ENCODE results near the gene CLCA1. TPM values are rescaled to one million over a fixed set of nuclear protein-coding genes. Genes with fewer than 3 reads are reported as not detected.

CLCA1 gene
- total and polyA plus RNA-seq, 2 experiments from 2014 or later: not detected

DNA sequence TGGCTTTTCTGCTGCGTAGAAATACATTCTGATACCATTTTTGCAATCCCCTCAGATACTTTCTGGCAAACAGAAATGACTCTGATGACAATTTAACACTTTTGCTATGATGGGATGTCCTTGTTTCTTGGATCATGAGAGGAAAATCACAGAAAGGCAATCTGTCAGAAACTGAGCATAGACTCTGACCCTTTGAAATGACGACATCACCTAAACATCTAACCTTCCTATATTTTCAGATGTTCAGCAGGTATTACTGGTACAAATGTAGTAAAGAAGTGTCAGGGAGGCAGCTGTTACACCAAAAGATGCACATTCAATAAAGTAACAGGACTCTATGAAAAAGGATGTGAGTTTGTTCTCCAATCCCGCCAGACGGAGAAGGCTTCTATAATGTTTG lies 13.2 kb downstream of the CLCA1 start:
- H3K4me1 ChIP-seq (ENCODE audit: insufficient read depth): peaks cover 10% of the 10 kb centered on the region
- DNase-seq (ENCODE audit: low spot score): no peak
- no peak overlapping the region for H3K4me2 ChIP-seq
- Mint-ChIP-seq H3K27me3 (ENCODE audit: insufficient read depth, low read depth, poor library complexity) (no peaks in the 10 kb centered on the region), H3K36me3 (ENCODE audit: low read depth) (no peaks in the 10 kb centered on the region), H3K27ac (no peak overlapping the region), H3K4me1 (peaks cover 3% of the 10 kb centered on the region; the same call in 1 of the 3 replicates), H3K4me3 (no peak overlapping the region), H3K9me3 (no peaks in the 10 kb centered on the region)
- no peak overlapping the region for H3K4me3 ChIP-seq
- no peaks in the 10 kb centered on the region for H3K79me2 ChIP-seq (replicated peaks; ENCODE audit: insufficient read depth)
- no peak for ATAC-seq
- H4K20me1 ChIP-seq (replicated peaks; ENCODE audit: insufficient read depth): no peaks in the 10 kb centered on the region
- H3K9me2 ChIP-seq (ENCODE audit: insufficient read depth): peaks cover 4% of the 10 kb centered on the region; the same call in 1 of the 2 replicates
- no peak overlapping the region for H3K27ac ChIP-seq (ENCODE audit: low read depth)
- H3K27me3 ChIP-seq (ENCODE audit: insufficient read depth): no peaks in the 10 kb centered on the region
- H3F3A ChIP-seq (replicated peaks; ENCODE audit: low read depth): no peaks in the 10 kb centered on the region
- no peak for TF ChIP-seq ZNF331 (CRISPR knock-in tag; IDR thresholded peaks at IDR 0.05; ENCODE audit: low read depth)
- TF ChIP-seq, protein P1, sequence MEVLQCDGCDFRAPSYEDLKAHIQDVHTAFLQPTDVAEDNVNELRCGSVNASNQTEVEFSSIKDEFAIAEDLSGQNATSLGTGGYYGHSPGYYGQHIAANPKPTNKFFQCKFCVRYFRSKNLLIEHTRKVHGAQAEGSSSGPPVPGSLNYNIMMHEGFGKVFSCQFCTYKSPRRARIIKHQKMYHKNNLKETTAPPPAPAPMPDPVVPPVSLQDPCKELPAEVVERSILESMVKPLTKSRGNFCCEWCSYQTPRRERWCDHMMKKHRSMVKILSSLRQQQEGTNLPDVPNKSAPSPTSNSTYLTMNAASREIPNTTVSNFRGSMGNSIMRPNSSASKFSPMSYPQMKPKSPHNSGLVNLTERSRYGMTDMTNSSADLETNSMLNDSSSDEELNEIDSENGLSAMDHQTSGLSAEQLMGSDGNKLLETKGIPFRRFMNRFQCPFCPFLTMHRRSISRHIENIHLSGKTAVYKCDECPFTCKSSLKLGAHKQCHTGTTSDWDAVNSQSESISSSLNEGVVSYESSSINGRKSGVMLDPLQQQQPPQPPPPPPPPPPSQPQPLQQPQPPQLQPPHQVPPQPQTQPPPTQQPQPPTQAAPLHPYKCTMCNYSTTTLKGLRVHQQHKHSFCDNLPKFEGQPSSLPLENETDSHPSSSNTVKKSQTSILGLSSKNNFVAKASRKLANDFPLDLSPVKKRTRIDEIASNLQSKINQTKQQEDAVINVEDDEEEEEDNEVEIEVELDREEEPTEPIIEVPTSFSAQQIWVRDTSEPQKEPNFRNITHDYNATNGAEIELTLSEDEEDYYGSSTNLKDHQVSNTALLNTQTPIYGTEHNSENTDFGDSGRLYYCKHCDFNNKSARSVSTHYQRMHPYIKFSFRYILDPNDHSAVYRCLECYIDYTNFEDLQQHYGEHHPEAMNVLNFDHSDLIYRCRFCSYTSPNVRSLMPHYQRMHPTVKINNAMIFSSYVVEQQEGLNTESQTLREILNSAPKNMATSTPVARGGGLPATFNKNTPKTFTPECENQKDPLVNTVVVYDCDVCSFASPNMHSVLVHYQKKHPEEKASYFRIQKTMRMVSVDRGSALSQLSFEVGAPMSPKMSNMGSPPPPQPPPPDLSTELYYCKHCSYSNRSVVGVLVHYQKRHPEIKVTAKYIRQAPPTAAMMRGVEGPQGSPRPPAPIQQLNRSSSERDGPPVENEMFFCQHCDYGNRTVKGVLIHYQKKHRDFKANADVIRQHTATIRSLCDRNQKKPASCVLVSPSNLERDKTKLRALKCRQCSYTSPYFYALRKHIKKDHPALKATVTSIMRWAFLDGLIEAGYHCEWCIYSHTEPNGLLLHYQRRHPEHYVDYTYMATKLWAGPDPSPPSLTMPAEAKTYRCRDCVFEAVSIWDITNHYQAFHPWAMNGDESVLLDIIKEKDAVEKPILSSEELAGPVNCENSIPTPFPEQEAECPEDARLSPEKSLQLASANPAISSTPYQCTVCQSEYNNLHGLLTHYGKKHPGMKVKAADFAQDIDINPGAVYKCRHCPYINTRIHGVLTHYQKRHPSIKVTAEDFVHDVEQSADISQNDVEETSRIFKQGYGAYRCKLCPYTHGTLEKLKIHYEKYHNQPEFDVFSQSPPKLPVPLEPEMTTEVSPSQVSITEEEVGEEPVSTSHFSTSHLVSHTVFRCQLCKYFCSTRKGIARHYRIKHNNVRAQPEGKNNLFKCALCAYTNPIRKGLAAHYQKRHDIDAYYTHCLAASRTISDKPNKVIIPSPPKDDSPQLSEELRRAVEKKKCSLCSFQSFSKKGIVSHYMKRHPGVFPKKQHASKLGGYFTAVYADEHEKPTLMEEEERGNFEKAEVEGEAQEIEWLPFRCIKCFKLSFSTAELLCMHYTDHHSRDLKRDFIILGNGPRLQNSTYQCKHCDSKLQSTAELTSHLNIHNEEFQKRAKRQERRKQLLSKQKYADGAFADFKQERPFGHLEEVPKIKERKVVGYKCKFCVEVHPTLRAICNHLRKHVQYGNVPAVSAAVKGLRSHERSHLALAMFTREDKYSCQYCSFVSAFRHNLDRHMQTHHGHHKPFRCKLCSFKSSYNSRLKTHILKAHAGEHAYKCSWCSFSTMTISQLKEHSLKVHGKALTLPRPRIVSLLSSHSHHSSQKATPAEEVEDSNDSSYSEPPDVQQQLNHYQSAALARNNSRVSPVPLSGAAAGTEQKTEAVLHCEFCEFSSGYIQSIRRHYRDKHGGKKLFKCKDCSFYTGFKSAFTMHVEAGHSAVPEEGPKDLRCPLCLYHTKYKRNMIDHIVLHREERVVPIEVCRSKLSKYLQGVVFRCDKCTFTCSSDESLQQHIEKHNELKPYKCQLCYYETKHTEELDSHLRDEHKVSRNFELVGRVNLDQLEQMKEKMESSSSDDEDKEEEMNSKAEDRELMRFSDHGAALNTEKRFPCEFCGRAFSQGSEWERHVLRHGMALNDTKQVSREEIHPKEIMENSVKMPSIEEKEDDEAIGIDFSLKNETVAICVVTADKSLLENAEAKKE (CRISPR knock-in tag; IDR thresholded peaks at IDR 0.05): no peak
- no peak for TF ChIP-seq NANOG (IDR thresholded peaks at IDR 0.05; ENCODE audit: borderline replicate concordance)
- TF ChIP-seq ZNF114 (CRISPR knock-in tag; IDR thresholded peaks at IDR 0.05): no peak
- TF ChIP-seq, protein P2, sequence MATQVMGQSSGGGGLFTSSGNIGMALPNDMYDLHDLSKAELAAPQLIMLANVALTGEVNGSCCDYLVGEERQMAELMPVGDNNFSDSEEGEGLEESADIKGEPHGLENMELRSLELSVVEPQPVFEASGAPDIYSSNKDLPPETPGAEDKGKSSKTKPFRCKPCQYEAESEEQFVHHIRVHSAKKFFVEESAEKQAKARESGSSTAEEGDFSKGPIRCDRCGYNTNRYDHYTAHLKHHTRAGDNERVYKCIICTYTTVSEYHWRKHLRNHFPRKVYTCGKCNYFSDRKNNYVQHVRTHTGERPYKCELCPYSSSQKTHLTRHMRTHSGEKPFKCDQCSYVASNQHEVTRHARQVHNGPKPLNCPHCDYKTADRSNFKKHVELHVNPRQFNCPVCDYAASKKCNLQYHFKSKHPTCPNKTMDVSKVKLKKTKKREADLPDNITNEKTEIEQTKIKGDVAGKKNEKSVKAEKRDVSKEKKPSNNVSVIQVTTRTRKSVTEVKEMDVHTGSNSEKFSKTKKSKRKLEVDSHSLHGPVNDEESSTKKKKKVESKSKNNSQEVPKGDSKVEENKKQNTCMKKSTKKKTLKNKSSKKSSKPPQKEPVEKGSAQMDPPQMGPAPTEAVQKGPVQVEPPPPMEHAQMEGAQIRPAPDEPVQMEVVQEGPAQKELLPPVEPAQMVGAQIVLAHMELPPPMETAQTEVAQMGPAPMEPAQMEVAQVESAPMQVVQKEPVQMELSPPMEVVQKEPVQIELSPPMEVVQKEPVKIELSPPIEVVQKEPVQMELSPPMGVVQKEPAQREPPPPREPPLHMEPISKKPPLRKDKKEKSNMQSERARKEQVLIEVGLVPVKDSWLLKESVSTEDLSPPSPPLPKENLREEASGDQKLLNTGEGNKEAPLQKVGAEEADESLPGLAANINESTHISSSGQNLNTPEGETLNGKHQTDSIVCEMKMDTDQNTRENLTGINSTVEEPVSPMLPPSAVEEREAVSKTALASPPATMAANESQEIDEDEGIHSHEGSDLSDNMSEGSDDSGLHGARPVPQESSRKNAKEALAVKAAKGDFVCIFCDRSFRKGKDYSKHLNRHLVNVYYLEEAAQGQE (IDR thresholded peaks at IDR 0.05; ENCODE audit: unreplicated experiment): no peak
- TF ChIP-seq EZH2 (IDR thresholded peaks at IDR 0.05; ENCODE audit: low read depth, unreplicated experiment): no peak
- TF ChIP-seq POLR2AphosphoS5 (IDR thresholded peaks at IDR 0.05; ENCODE audit: low read depth): no peak
- no peak for TF ChIP-seq STAT1 (IDR thresholded peaks at IDR 0.05; ENCODE audit: unreplicated experiment)
- TF ChIP-seq, protein P3, sequence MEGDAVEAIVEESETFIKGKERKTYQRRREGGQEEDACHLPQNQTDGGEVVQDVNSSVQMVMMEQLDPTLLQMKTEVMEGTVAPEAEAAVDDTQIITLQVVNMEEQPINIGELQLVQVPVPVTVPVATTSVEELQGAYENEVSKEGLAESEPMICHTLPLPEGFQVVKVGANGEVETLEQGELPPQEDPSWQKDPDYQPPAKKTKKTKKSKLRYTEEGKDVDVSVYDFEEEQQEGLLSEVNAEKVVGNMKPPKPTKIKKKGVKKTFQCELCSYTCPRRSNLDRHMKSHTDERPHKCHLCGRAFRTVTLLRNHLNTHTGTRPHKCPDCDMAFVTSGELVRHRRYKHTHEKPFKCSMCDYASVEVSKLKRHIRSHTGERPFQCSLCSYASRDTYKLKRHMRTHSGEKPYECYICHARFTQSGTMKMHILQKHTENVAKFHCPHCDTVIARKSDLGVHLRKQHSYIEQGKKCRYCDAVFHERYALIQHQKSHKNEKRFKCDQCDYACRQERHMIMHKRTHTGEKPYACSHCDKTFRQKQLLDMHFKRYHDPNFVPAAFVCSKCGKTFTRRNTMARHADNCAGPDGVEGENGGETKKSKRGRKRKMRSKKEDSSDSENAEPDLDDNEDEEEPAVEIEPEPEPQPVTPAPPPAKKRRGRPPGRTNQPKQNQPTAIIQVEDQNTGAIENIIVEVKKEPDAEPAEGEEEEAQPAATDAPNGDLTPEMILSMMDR (conservative IDR thresholded peaks at IDR 0.05; ENCODE audit: low read depth in 2 of 2): no peak
- TF ChIP-seq EZH2phosphoT487 (IDR thresholded peaks at IDR 0.05; ENCODE audit: unreplicated experiment): no peak
- no peak for TF ChIP-seq CREB1 (CRISPR knock-in tag; IDR thresholded peaks at IDR 0.05; ENCODE audit: low read depth)
- no peak for TF ChIP-seq JUNB (IDR thresholded peaks at IDR 0.05; ENCODE audit: unreplicated experiment)
- TF ChIP-seq, protein P4, sequence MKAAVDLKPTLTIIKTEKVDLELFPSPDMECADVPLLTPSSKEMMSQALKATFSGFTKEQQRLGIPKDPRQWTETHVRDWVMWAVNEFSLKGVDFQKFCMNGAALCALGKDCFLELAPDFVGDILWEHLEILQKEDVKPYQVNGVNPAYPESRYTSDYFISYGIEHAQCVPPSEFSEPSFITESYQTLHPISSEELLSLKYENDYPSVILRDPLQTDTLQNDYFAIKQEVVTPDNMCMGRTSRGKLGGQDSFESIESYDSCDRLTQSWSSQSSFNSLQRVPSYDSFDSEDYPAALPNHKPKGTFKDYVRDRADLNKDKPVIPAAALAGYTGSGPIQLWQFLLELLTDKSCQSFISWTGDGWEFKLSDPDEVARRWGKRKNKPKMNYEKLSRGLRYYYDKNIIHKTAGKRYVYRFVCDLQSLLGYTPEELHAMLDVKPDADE (IDR thresholded peaks at IDR 0.05): no peak
- no peaks in the 10 kb centered on the region for H3K36me3 ChIP-seq (ENCODE audit: insufficient read depth)
- H2AFZ ChIP-seq: peak overlapping the region; percentile 84; the same call in 1 of the 2 replicates
